ENCODE results near the gene GRK7. TPM values are rescaled to one million over a fixed set of nuclear protein-coding genes. Genes with fewer than 3 reads are reported as not detected.

Gene GRK7
- total and polyA plus RNA-seq, 9 of the 15 experiments (the other 6 are each of a cell fraction or from before 2014, with no cell fraction given) = 0.01 to 0.08 (median 0.04) TPM; not detected in 3

Small RNA genes lying within 50 kb of the gene (small RNA-seq; reads per million reads assigned to genes)
- not detected for gene AC112771.1

Other genes with a start within 250 kb of the GRK7 start
- 34.7 and 38.8 TPM in 2 replicates for gene RNF7, start 25.1 kb upstream of the GRK7 start, total RNA-seq (2014; rRNA removed)
- gene RNF7, start 25.1 kb upstream of the GRK7 start, total RNA-seq (2014; rRNA removed; fragmentation: Illumina TruSeq; extraction: Trizol) = 80.0 and 80.5 TPM in 2 replicates
- gene RNF7, start 25.1 kb upstream of the GRK7 start, total RNA-seq (2015; rRNA removed; fragmentation: Illumina TruSeq; extraction: Trizol) = 69.1 and 77.9 TPM in 2 replicates
- gene RNF7, start 25.1 kb upstream of the GRK7 start, total RNA-seq (2021) = 94.5 and 96.7 TPM in 2 replicates
- gene RNF7, start 25.1 kb upstream of the GRK7 start, polyA plus RNA-seq (2011; rRNA removed) = 74.7 and 111 TPM in 2 replicates
- 65.0 and 68.9 TPM in 2 replicates for gene RNF7, start 25.1 kb upstream of the GRK7 start, polyA plus RNA-seq (2014; fragmentation: Illumina TruSeq; extraction: Trizol)
- 100 to 1,000 TPM; 112 to 133 TPM for gene RNF7, start 25.1 kb upstream of the GRK7 start, polyA plus RNA-seq (2014; fragmentation: Nextera tagmentation; extraction: Ambion mirVana)
- gene RNF7, start 25.1 kb upstream of the GRK7 start, polyA plus RNA-seq (2014; rRNA removed) = 74.5 and 81.9 TPM in 2 replicates
- 48.3 and 68.9 TPM in 2 replicates for gene ATP1B3, start 113.2 kb downstream of the GRK7 start, total RNA-seq (2014; rRNA removed)
- gene ATP1B3, start 113.2 kb downstream of the GRK7 start, total RNA-seq (2014; rRNA removed; fragmentation: Illumina TruSeq; extraction: Trizol) = 181 and 192 TPM in 2 replicates
- 109 and 113 TPM in 2 replicates for gene ATP1B3, start 113.2 kb downstream of the GRK7 start, total RNA-seq (2015; rRNA removed; fragmentation: Illumina TruSeq; extraction: Trizol)
- 201 and 202 TPM in 2 replicates for gene ATP1B3, start 113.2 kb downstream of the GRK7 start, total RNA-seq (2021)
- gene ATP1B3, start 113.2 kb downstream of the GRK7 start, polyA plus RNA-seq (2011; rRNA removed) = 166 and 168 TPM in 2 replicates
- 153 and 179 TPM in 2 replicates for gene ATP1B3, start 113.2 kb downstream of the GRK7 start, polyA plus RNA-seq (2014; fragmentation: Illumina TruSeq; extraction: Trizol)
- gene ATP1B3, start 113.2 kb downstream of the GRK7 start, polyA plus RNA-seq (2014; fragmentation: Nextera tagmentation; extraction: Ambion mirVana) = 10 to 100 TPM; 81.6 to 95.3 TPM
- 107 and 123 TPM in 2 replicates for gene ATP1B3, start 113.2 kb downstream of the GRK7 start, polyA plus RNA-seq (2014; rRNA removed)

All from K562 (cell line).